HG02840 (cell line): ENCODE measurements around the gene FAM120AOS.

ENCODE experiments used
- ATAC-seq: cut with Tn5 transposase; IDR thresholded peaks from one replicate; pipeline ENCODE4 v1.9.1; 2021; ENCODE audit warnings: mild to moderate bottlenecking, moderate library complexity, moderate number of reproducible peaks; ENCODE audit not compliant: unreplicated experiment, low FRiP score

Gene FAM120AOS

GRCh38 chr9:93453047-93453914, at the start of gene FAM120AOS:
Gene FAM120AOS, minus strand, starts transcription at chr9:93453581. Its CDS starts 872 bp downstream, at chr9:93452709.
- ATAC-seq = peak; percentile 50

GRCh38 chr9:93501406-93501805, 48.0 kb upstream of the FAM120AOS start:
- ATAC-seq = no peak

- no peak for ATAC-seq
Measured at GRCh38 chr9:93500571-93501298, 47.4 kb upstream of the FAM120AOS start.

- no peak for ATAC-seq
Measured at GRCh38 chr9:93496285-93496684, 42.9 kb upstream of the FAM120AOS start.

GRCh38 chr9:93493949-93494348, 40.6 kb upstream of the FAM120AOS start:
- no peak for ATAC-seq

- ATAC-seq = no peak
Measured at GRCh38 chr9:93492327-93492726, 38.9 kb upstream of the FAM120AOS start.

- no peak for ATAC-seq
Measured at GRCh38 chr9:93491593-93492232, 38.3 kb upstream of the FAM120AOS start.

GRCh38 chr9:93488244-93488643, 34.9 kb upstream of the FAM120AOS start:
- no peak for ATAC-seq

GRCh38 chr9:93486268-93486667, 32.9 kb upstream of the FAM120AOS start:
- ATAC-seq = no peak

GRCh38 chr9:93483497-93483896, 30.1 kb upstream of the FAM120AOS start:
- ATAC-seq = no peak

- ATAC-seq = no peak
Measured at GRCh38 chr9:93480728-93481324, 27.4 kb upstream of the FAM120AOS start.

- no peak for ATAC-seq
Measured at GRCh38 chr9:93480262-93480661, 26.9 kb upstream of the FAM120AOS start.

- ATAC-seq = no peak
Measured at GRCh38 chr9:93479726-93480125, 26.3 kb upstream of the FAM120AOS start.

GRCh38 chr9:93477397-93477796, 24.0 kb upstream of the FAM120AOS start:
- ATAC-seq = no peak

GRCh38 chr9:93476924-93477323, 23.5 kb upstream of the FAM120AOS start:
- ATAC-seq = no peak

- ATAC-seq = no peak
Measured at GRCh38 chr9:93475856-93476255, 22.5 kb upstream of the FAM120AOS start.

GRCh38 chr9:93475108-93475507, 21.7 kb upstream of the FAM120AOS start:
- no peak for ATAC-seq

- ATAC-seq = no peak
Measured at GRCh38 chr9:93473411-93473810, 20.0 kb upstream of the FAM120AOS start.

- no peak for ATAC-seq
Measured at GRCh38 chr9:93471124-93471523, 17.7 kb upstream of the FAM120AOS start.

- ATAC-seq = no peak
Measured at GRCh38 chr9:93470391-93470790, 17.0 kb upstream of the FAM120AOS start.
